GM19452 (cell line): ENCODE data around the gene MLEC.

ENCODE experiments used
- ATAC-seq: cut with Tn5 transposase; IDR thresholded peaks from one replicate; pipeline ENCODE4 v1.9.1; 2021; ENCODE audit not compliant: unreplicated experiment

The MLEC gene

GRCh38 chr12:120739031-120739762, 52.2 kb downstream of the MLEC start:
- ATAC-seq, result no peak

DNA sequence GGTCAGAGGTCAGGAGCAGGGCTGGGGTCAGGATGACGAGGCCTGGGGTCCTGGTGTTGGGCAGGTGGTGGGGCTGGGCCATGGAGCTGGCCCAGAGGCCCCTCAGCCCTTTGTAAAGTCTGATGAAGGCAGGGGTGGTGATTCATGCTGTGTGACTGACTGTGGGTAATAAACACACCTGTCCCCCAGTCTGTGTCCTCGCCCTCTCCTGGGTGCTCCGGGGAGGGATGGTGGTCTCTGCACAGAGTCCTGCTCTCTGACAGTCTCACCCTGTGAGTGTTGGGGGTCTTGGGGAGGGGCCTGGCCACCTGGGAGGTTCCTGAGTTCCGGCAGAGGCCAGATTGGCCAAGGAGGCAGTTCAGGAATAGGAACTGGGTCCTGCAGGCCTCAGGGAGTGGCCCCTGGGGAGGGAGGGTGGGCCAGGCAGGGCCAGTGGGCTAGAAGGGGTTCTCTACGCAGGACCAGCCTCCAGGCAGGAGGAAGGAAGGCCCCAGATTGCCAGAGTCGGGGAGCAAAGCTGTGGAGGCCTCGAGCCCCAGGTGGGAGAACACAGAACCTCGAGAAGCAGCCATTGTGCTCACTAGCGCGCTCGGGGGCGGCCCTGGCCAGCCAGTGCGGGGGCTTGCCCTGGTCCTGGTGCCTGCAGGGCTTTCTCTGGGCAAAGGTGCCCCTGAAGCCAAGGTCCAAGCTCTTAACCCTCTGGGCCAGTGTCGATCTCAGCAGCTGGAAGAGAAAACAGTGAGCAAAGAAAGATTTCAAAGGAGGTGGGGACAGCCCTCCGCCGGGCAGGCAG, 53.1 kb downstream of the MLEC start:
- ATAC-seq, result no peak

GRCh38 chr12:120740871-120741270, 53.9 kb downstream of the MLEC start:
- no peak for ATAC-seq

DNA sequence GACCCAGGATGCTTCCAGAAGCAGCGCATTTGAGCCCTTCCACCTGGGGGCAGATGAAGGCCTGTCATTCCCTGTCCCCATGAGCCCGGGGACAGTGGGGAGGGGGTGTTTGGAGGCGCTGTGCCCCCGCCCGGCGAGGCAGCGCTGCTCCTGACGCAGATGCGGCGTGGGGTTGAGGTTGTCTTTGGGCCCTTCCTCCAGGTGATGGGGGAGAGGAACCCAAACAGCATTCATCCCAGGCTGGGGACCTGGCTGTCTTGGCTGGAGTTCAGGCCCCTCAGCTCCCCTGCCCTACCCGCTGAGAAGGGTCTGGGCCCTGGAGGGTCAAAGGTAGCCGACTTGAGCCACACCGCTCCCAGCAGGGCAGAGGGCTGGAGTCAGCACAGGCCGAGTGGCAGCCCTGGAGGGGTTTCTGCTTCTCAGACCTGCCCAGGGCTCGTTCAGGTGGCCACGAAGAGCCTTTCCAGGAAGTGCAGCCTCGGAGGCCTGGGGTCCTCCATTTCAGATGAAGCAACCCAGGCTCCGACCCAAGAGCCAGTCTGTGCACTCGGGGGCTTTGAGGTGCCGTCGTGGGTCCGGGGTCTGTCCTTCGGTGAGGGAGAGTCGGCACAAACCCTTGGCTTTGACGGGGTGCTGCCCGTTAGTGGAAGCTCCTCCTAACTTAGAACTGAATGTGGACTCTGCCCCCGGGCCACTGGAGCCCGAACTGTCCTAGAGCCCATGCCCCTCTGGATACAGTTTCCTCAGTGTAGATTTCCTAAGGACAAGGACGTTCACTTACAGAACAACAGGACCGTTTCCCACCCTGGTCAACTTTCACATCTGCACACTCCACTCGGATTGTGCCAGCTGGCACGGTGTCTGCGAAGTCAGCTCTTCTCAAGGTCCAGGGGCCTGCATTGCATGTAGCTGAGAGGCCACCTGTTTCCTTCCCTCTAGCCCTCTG, 54.8 kb downstream of the MLEC start:
- ATAC-seq, result no peak

DNA sequence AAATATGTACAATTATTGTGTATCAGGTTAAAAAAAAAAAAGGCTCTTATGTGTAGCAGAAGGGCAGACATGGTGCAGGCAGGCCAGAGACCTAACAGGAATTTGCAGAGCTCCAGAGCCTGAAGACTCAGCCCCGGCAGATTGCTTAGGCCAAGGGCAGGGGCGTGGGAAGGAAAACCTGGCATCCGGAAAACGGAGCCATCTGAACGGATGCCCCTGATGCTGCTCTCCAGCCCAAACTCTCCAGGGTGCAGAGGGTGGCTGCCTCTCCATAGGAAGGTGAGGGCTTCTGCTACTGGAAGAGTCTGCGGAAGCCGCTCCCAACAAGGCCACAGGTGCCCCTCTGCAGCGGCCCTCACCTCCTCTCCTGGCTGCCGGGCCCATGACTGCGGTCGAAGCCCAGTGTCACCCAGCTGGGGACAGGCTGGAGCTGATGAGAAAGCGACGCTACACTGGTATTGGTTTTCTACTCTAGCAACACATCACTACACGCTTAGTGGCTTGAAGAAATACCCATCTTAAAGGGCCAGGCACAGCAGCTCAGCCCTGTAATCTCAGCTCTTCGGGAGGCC, 58.1 kb downstream of the MLEC start:
- no peak for ATAC-seq

GRCh38 chr12:120748242-120748641, 61.3 kb downstream of the MLEC start:
- no peak for ATAC-seq

DNA sequence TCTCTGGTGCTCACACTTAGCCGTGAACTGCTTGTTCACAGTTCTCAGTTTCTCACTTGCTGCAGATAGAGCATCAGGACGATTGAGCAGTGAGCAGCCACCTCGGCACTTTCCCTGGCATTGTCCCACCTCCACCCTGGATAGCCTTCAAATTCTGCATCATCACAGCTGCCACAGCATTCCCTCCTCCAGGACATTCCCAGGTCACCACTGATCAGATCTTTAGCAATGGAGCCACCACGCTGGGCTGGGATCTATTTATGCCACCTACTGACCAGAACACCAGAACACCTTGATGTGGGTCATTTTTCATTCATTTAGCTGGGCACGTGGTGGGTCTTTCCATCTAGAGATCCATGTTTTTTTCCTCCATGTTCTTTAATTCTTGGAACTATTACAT, 62.3 kb downstream of the MLEC start:
- no peak for ATAC-seq

DNA sequence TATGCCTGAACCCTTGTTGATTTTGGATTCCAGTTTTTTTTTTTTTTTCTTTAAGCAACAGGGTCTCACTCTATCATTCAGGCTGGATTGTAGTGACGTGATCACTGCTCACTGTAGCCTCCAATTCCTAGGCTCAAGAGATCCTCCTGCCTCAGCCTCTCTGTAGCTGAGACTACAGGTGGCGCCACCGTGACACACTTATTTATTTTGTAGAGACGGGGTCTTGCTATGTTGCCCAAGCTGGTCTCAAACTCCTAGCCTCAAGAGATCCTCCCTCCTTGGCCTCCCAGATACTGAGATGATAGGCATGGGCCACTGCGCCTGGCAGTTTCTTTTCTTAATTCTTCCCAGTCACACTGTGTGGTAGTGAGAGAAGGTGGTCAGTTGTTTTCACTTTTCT, 63.9 kb downstream of the MLEC start:
- ATAC-seq, result no peak

DNA sequence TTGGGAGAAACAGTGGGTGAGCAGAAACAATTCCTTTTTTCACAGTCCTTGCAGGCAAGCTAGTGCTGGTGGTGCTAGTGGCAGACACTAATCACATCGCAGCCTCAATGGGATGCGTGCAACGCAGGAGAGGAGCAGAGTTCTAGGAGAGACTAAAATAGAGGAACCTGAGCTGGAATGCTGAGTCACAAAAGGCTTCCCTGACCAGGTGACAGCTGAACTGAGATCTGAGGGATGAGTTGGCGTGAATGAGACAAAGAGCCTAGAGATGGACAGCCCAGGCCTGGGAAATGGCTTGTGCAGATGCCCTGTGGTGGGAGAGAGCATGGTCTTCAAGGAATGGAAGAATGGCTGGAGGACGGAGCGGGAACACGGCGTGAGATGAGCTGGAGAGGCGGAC, 64.4 kb downstream of the MLEC start:
- no peak for ATAC-seq
